ENCODE measurements around the gene ZNF614. TPM values are rescaled to one million over a fixed set of nuclear protein-coding genes. Genes with fewer than 3 reads are reported as not detected.
"Not testable (repeated sequence)": the region's sequence is repeated elsewhere in the genome, so short reads cannot be mapped to it uniquely, and the experiment has no call there.

The ZNF614 gene
- total RNA-seq, 4 donors from 2014 or later, result 2.2 to 8.2 (median 4.0) TPM

- peak; percentile 49 for DNase-seq
- 0 to 1% methylated on average over 30 to 51 of the region's 60 CpGs for WGBS, 2 donors
- TF ChIP-seq CTCF (IDR thresholded peaks at IDR 0.05) (no peak), POLR2A (IDR thresholded peaks at IDR 0.05) (peak in 2 of 4 donors; percentile 43 to 52)
- intact Hi-C loops (cut with DNase I), result no loop called here
- Histone ChIP-seq H3K27ac (peak within 1 kb of the TSS; percentile 89 to 96 (median 94)), H3K4me3 (peak within 1 kb of the TSS; percentile 53 to 87 (median 76)), H3K9me3 (peaks cover 0 to 61% (median 20%) of the 10 kb centered on the region in 3 donors), H3K27me3 (no peaks in the 10 kb centered on the region), H3K4me1 (peaks cover 0 to 16% (median 2%) of the 10 kb centered on the region in 3 donors), H3K36me3 (peaks cover 4 to 32% (median 5%) of the 10 kb centered on the region in 3 donors)
Observed at GRCh38 chr19:52048555-52049501, 20.6 kb upstream of the ZNF614 start, which contains the start of gene ZNF432. TSS of gene ZNF432 (minus strand) at chr19:52048838. CDS start at chr19:52046868, 1,970 bp downstream.

- 95% methylated on average over 4 of the region's 4 CpGs for WGBS, 2 donors
- intact Hi-C loops (cut with DNase I), result no loop called here
- DNase-seq, result no peak
- Histone ChIP-seq H3K27me3 (no peaks in the 10 kb centered on the region), H3K27ac (no peak overlapping the region), H3K9me3 (peaks cover 2 to 93% (median 65%) of the 10 kb centered on the region in 3 donors), H3K36me3 (peaks cover 41 to 99% (median 56%) of the 10 kb centered on the region in 3 donors), H3K4me1 (no peaks in the 10 kb centered on the region), H3K4me3 (peak overlapping the region in 1 of 4 donors; percentile 3)
- no peak for TF ChIP-seq CTCF (IDR thresholded peaks at IDR 0.05)
- TF ChIP-seq POLR2A (IDR thresholded peaks at IDR 0.05), result no peak
Observed at GRCh38 chr19:52039169-52039568, 11.0 kb upstream of the ZNF614 start.

DNA sequence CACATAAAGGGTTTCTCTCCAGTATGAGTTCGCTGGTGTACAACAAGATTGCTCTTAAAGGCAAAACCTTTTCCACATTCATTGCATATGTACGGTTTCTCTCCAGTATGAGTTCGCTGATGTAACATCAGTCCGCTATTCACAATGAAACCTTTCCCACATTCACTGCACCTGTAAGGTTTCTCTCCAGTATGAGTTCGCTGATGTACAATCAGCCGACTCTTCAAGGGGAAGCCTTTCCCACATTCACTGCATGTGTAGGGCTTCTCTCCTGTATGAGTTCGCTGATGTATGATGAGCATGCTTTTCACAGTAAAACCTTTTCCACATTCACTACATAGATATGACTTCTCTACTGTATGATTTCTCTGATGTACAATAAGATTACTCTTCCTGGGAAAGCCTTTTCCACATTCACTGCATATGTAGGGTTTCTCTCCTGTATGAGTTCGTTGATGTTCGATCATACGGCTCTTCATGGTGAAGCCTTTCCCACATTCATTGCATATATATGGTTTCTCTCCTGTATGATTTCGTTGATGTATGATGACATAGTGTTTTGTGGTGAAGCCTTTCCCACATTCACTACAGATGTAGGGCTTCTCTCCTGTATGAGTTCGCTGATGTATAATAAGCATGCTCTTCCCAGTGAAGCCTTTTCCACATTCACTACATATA lies 6.0 kb upstream of the ZNF614 start:
- Histone ChIP-seq H3K27ac (no peak overlapping the region), H3K9me3 (peaks cover 8 to 95% (median 79%) of the 10 kb centered on the region in 3 donors), H3K4me1 (peaks cover 0 to under 1% (median 0%) of the 10 kb centered on the region in 3 donors), H3K4me3 (peak overlapping the region in 1 of 4 donors; percentile 18), H3K36me3 (peaks cover 25 to 69% (median 33%) of the 10 kb centered on the region in 3 donors), H3K27me3 (no peaks in the 10 kb centered on the region)
- TF ChIP-seq POLR2A (IDR thresholded peaks at IDR 0.05) (no peak), CTCF (IDR thresholded peaks at IDR 0.05) (no peak)
- no peak for DNase-seq
- WGBS, 2 donors, result 95 to 96% methylated on average over 12 of the region's 12 CpGs
- intact Hi-C loops (cut with DNase I), result no loop called here

- TF ChIP-seq CTCF (IDR thresholded peaks at IDR 0.05) (no peak), POLR2A (IDR thresholded peaks at IDR 0.05) (no peak)
- DNase-seq, result no peak
- intact Hi-C loops (cut with DNase I), result no loop called here
- Histone ChIP-seq H3K27me3 (no peaks in the 10 kb centered on the region), H3K4me3 (peak overlapping the region; percentile 71 to 93 (median 77)), H3K27ac (peak overlapping the region; percentile 90 to 97 (median 94)), H3K9me3 (peaks cover 2 to 75% (median 49%) of the 10 kb centered on the region in 3 donors), H3K36me3 (peaks cover 9 to 48% (median 20%) of the 10 kb centered on the region in 3 donors), H3K4me1 (peaks cover 0 to 29% (median 6%) of the 10 kb centered on the region in 3 donors)
- 18 to 20% methylated on average over 5 of the region's 5 CpGs for WGBS, 2 donors
Observed at GRCh38 chr19:52028780-52029123, 573 bp upstream of the ZNF614 start.

DNA sequence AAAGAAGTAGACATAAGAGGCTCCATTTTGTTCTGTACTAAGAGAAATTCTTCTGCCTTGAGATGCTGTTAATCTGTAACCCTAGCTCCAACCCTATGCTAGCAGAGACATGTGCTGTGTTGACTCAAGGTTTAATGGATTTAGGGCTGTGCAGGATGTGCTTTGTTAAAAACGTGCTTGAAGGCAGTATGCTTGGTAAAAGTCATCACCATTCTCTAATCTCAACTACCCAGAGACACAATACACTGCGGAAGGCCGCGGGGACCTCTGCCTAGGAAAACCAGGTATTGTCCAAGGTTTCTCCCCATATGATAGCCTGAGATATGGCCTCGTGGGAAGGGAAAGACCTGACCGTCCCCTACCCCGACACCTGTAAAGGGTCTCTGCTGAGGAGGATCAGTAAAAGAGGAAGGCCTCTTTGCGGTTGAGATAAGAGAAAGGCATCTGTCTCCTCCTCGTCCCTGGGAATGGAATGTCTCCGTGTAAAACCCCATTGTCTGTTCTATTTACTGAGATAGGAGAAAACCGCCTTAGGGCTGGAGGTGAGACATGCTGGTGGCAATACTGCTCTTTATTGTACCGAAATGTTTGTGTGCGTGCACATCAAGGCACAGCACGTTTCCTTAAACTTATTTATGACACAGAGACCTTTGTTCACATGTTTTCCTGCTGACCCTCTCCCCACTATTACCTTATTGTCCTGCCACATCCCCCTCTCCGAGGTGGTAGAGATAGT lies 1.8 kb downstream of the ZNF614 start:
- intact Hi-C loops (cut with DNase I); H3K27ac ChIP-seq; DNase-seq; H3K27me3 ChIP-seq; H3K4me3 ChIP-seq: not testable (repeated sequence)
- H3K9me3 ChIP-seq, result peaks cover 0 to 75% (median 40%) of the 10 kb centered on the region in 3 donors
- 78 to 81% methylated on average over 15 of the region's 15 CpGs for WGBS, 2 donors
- H3K36me3 ChIP-seq, result peaks cover 13 to 57% (median 24%) of the 10 kb centered on the region in 3 donors
- peaks cover 0 to 29% (median 6%) of the 10 kb centered on the region in 3 donors for H3K4me1 ChIP-seq

DNA sequence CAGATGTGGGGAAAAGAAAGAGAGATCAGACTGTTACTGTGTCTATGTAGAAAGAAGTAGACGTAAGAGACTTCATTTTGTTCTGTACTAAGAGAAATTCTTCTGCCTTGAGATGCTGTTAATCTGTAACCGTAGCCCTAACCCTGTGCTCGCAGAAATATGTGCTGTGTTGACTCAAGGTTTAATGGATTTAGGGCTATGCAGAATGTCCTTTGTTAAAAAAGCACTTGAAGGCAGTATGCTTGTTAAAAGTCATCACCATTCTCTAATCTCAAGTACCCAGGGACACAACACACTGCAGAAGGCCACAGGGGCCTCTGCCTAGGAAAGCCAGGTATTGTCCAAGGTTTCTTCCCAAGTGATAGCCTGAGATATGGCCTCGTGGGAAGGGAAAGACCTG lies 3.7 kb downstream of the ZNF614 start:
- peaks cover 0 to 77% (median 52%) of the 10 kb centered on the region in 3 donors for H3K9me3 ChIP-seq
- peaks cover 30 to 76% (median 37%) of the 10 kb centered on the region in 3 donors for H3K36me3 ChIP-seq
- peak overlapping the region in 1 of 4 donors; percentile 5 for H3K4me3 ChIP-seq
- intact Hi-C loops (cut with DNase I); H3K27ac ChIP-seq; H3K27me3 ChIP-seq; DNase-seq: not testable (repeated sequence)
- peaks cover 0 to 29% (median 6%) of the 10 kb centered on the region in 3 donors for H3K4me1 ChIP-seq
- WGBS, 2 donors, result 91 to 92% methylated on average over 3 to 4 of the region's 4 CpGs
